ENCODE data around the gene PDZK1IP1. TPM values are rescaled to one million over a fixed set of nuclear protein-coding genes. Genes with fewer than 3 reads are reported as not detected.

Gene PDZK1IP1
- total and polyA plus RNA-seq, 2 of the 13 experiments (the other 11 are each of a cell fraction or from before 2014, with no cell fraction given) = 0.24 to 1.6 TPM

- 0 out of 2 replicates have a peak, but pooled peaks have one; percentile 59 for TF ChIP-seq AKNA (CRISPR knock-in tag; IDR thresholded peaks at IDR 0.05; ENCODE audit: borderline replicate concordance)
- TF ChIP-seq KLF11 (CRISPR knock-in tag; IDR thresholded peaks at IDR 0.05) = no peak
- TF ChIP-seq ZNF737 (CRISPR knock-in tag; IDR thresholded peaks at IDR 0.05; ENCODE audit: borderline replicate concordance) = no peak
- TF ChIP-seq ARHGAP35 (CRISPR knock-in tag; IDR thresholded peaks at IDR 0.05; ENCODE audit: borderline replicate concordance) = no peak
- no peak for TF ChIP-seq ZNF644 (CRISPR knock-in tag; IDR thresholded peaks at IDR 0.05; ENCODE audit: low read depth)
- no peak for TF ChIP-seq ZBTB33 (CRISPR knock-in tag; IDR thresholded peaks at IDR 0.05)
- TF ChIP-seq SP4 (CRISPR knock-in tag; IDR thresholded peaks at IDR 0.05) = peak; percentile 9; the same call in 1 of the 2 replicates
- TF ChIP-seq ATRX (CRISPR knock-in tag; IDR thresholded peaks at IDR 0.05; ENCODE audit: borderline replicate concordance) = no peak
- TF ChIP-seq ZNF709 (CRISPR knock-in tag; IDR thresholded peaks at IDR 0.05) = no peak
- TF ChIP-seq KLF6 (CRISPR knock-in tag; IDR thresholded peaks at IDR 0.05) = no peak
- TF ChIP-seq KLF9 (CRISPR knock-in tag; IDR thresholded peaks at IDR 0.05; ENCODE audit: low read depth) = no peak
- no peak for TF ChIP-seq ZHX1 (CRISPR knock-in tag; IDR thresholded peaks at IDR 0.05; ENCODE audit: low read depth)
- TF ChIP-seq ZNF484 (CRISPR knock-in tag; IDR thresholded peaks at IDR 0.05; ENCODE audit: borderline replicate concordance, low read depth) = no peak
- TF ChIP-seq EED (CRISPR knock-in tag; IDR thresholded peaks at IDR 0.05) = no peak
- 0 out of 2 replicates have a peak, but pooled peaks have one; percentile 55 for TF ChIP-seq IRF1 (CRISPR knock-in tag; IDR thresholded peaks at IDR 0.05; ENCODE audit: low read depth)
- no peak for TF ChIP-seq MTF1 (CRISPR knock-in tag; IDR thresholded peaks at IDR 0.05)
- TF ChIP-seq RBM22 (optimal IDR thresholded peaks at IDR 0.05; ENCODE audit: low read length) = no peak
- peak; percentile 49 for TF ChIP-seq KDM2A (CRISPR knock-in tag; IDR thresholded peaks at IDR 0.05; ENCODE audit: borderline replicate concordance, low read depth)
- TF ChIP-seq MYC (CRISPR knock-in tag; IDR thresholded peaks at IDR 0.05; ENCODE audit: borderline replicate concordance) = no peak; the same call in 1 of the 2 replicates
Observed at GRCh38 chr1:47192458-47193384, 2.9 kb upstream of the PDZK1IP1 start (continued).

Measured in HepG2 (cell line).